ENCODE measurements around the gene MYOG.

MYOG gene

GRCh38 chr1:203085528-203086406, at the start of gene MYOG:
Gene MYOG, minus strand, starts transcription at chr1:203086012. Its CDS starts 51 bp downstream, at chr1:203085961.
- no peak for FAIRE-seq

GRCh38 chr1:203133970-203134725, 48.3 kb upstream of the MYOG start:
- TF ChIP-seq CTCF (IDR thresholded peaks at IDR 0.05; ENCODE audit: insufficient read depth, missing control alignments) = no peak
- FAIRE-seq = no peak

More at GRCh38 chr1:203085528-203086406, at the start of gene MYOG:
- no peak for TF ChIP-seq CTCF (IDR thresholded peaks at IDR 0.05; ENCODE audit: insufficient read depth, missing control alignments)
- DNase-seq (ENCODE audit: insufficient read length, low spot score) = no peak

GRCh38 chr1:203131548-203132200, 45.9 kb upstream of the MYOG start:
- no peak for FAIRE-seq
- no peak for TF ChIP-seq CTCF (IDR thresholded peaks at IDR 0.05; ENCODE audit: insufficient read depth, missing control alignments)
- no peak for DNase-seq (ENCODE audit: insufficient read length, low spot score)

More at GRCh38 chr1:203133970-203134725, 48.3 kb upstream of the MYOG start:
- DNase-seq (ENCODE audit: insufficient read length, low spot score) = no peak

- DNase-seq (ENCODE audit: insufficient read length, low spot score) (peak; percentile 13), FAIRE-seq (no peak)
- TF ChIP-seq CTCF (IDR thresholded peaks at IDR 0.05; ENCODE audit: insufficient read depth, missing control alignments) = no peak
Observed at GRCh38 chr1:203130358-203130985, 44.7 kb upstream of the MYOG start.

GRCh38 chr1:203129501-203130231, 43.9 kb upstream of the MYOG start:
- no peak for TF ChIP-seq CTCF (IDR thresholded peaks at IDR 0.05; ENCODE audit: insufficient read depth, missing control alignments)
- FAIRE-seq = no peak
- peak; percentile 20 for DNase-seq (ENCODE audit: insufficient read length, low spot score)
